ENCODE data around the gene GASK1A.

Gene GASK1A

GRCh38 chr3:43098761-43099160, 119.7 kb downstream of the GASK1A start:
- no peak for ATAC-seq
- TF ChIP-seq ZNF565 (CRISPR knock-in tag; conservative IDR thresholded peaks at IDR 0.05; ENCODE audit: low read depth) = no peak
- no peak for TF ChIP-seq SNAI2 (CRISPR knock-in tag; IDR thresholded peaks at IDR 0.05)
- no peak for TF ChIP-seq TOX (CRISPR knock-in tag; IDR thresholded peaks at IDR 0.05; ENCODE audit: borderline replicate concordance)
- no peak for TF ChIP-seq ZNF8 (CRISPR knock-in tag; IDR thresholded peaks at IDR 0.05)
- TF ChIP-seq ZFP3 (CRISPR knock-in tag; IDR thresholded peaks at IDR 0.05) = no peak
- TF ChIP-seq TCF4 (CRISPR knock-in tag; IDR thresholded peaks at IDR 0.05; ENCODE audit: borderline replicate concordance) = no peak
- TF ChIP-seq, protein P1, sequence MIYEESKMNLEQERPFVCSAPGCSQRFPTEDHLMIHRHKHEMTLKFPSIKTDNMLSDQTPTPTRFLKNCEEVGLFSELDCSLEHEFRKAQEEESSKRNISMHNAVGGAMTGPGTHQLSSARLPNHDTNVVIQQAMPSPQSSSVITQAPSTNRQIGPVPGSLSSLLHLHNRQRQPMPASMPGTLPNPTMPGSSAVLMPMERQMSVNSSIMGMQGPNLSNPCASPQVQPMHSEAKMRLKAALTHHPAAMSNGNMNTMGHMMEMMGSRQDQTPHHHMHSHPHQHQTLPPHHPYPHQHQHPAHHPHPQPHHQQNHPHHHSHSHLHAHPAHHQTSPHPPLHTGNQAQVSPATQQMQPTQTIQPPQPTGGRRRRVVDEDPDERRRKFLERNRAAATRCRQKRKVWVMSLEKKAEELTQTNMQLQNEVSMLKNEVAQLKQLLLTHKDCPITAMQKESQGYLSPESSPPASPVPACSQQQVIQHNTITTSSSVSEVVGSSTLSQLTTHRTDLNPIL (CRISPR knock-in tag; IDR thresholded peaks at IDR 0.05; ENCODE audit: low read depth) = no peak
- TF ChIP-seq ZFP30 (CRISPR knock-in tag; IDR thresholded peaks at IDR 0.05) = no peak

- no peak for TF ChIP-seq ZNF565 (CRISPR knock-in tag; conservative IDR thresholded peaks at IDR 0.05; ENCODE audit: low read depth)
- no peak for TF ChIP-seq ZC3H10 (CRISPR knock-in tag; IDR thresholded peaks at IDR 0.05)
- ATAC-seq = no peak
Observed at GRCh38 chr3:43102773-43103480, 123.8 kb downstream of the GASK1A start.

DNA sequence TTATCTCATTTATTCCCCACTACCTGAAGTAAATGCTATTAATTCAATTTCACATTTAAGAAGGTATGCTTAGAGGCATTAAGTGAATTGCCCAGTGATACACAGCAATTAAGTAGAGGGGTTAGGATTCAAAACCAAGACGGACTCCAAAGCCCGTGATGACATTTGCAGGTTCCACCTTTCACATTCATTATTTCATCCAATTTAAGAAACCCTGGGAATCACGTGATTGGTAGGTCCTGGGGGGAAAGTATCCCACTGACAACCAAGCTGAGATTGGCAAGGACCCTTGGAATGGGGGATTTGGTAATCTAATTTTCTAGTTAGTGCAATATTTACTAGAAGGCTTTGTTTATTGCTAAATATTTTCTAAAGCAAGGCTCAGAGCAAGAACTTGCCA, 124.9 kb downstream of the GASK1A start:
- ATAC-seq = no peak
- TF ChIP-seq TOX (CRISPR knock-in tag; IDR thresholded peaks at IDR 0.05; ENCODE audit: borderline replicate concordance) = no peak
- TF ChIP-seq, protein P2, sequence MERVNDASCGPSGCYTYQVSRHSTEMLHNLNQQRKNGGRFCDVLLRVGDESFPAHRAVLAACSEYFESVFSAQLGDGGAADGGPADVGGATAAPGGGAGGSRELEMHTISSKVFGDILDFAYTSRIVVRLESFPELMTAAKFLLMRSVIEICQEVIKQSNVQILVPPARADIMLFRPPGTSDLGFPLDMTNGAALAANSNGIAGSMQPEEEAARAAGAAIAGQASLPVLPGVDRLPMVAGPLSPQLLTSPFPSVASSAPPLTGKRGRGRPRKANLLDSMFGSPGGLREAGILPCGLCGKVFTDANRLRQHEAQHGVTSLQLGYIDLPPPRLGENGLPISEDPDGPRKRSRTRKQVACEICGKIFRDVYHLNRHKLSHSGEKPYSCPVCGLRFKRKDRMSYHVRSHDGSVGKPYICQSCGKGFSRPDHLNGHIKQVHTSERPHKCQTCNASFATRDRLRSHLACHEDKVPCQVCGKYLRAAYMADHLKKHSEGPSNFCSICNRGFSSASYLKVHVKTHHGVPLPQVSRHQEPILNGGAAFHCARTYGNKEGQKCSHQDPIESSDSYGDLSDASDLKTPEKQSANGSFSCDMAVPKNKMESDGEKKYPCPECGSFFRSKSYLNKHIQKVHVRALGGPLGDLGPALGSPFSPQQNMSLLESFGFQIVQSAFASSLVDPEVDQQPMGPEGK (CRISPR knock-in tag; IDR thresholded peaks at IDR 0.05; ENCODE audit: borderline replicate concordance) = no peak
- no peak for TF ChIP-seq TSHZ2 (CRISPR knock-in tag; IDR thresholded peaks at IDR 0.05)
- TF ChIP-seq PPARA (CRISPR knock-in tag; IDR thresholded peaks at IDR 0.05; ENCODE audit: borderline replicate concordance) = no peak
- no peak for TF ChIP-seq RARB (CRISPR knock-in tag; IDR thresholded peaks at IDR 0.05)
- no peak for TF ChIP-seq GLIS3 (CRISPR knock-in tag; IDR thresholded peaks at IDR 0.05)

DNA sequence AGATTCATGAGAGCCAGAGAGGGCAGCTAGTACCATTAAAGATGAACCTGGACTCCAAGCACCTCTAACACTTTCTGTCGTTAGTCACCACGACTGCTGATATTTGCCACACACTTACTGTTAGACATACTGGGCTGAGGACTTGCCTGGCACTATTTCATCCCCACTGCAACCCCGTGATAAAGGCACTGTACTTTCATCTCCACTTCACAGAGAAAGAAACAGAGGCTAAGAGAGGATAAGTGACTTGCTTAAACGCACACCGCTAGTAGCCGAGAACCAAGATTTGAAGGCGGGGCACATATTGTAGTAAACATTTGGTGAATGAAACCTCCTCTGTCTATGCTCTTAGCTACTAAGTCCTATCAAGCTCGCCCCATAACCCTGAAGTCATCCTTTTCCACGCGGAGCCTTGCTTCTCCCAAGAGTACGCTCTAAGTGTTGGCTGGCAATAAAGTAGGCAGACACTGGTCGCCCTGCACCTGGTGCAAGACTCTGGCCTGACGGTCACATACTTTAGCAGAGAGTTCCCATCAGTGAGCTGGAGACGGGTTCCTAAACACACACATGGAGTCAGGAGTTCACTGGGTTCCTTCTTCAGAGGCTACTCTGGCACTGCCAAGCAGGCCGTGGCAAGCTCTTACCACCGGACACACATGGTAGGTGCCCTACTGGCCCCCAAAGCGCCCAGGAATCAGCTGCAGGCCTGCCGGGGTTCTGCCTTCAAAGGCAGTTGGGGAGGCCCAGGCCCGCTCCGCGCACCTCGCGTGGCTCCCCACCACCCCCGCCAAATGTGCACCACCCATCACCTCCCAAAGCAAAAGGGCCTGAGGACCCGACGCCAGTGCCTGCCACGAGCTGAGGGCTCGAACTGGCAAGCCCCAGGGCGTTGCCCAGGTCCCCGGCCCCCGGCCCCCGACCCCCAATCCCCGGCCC, 125.8 kb downstream of the GASK1A start:
- TF ChIP-seq CSDC2 (CRISPR knock-in tag; IDR thresholded peaks at IDR 0.05) (no peak), TCF4 (CRISPR knock-in tag; IDR thresholded peaks at IDR 0.05; ENCODE audit: borderline replicate concordance) (no peak)
- TF ChIP-seq, protein P1 (CRISPR knock-in tag; IDR thresholded peaks at IDR 0.05; ENCODE audit: low read depth) = no peak
- ATAC-seq = peak; percentile 30

DNA sequence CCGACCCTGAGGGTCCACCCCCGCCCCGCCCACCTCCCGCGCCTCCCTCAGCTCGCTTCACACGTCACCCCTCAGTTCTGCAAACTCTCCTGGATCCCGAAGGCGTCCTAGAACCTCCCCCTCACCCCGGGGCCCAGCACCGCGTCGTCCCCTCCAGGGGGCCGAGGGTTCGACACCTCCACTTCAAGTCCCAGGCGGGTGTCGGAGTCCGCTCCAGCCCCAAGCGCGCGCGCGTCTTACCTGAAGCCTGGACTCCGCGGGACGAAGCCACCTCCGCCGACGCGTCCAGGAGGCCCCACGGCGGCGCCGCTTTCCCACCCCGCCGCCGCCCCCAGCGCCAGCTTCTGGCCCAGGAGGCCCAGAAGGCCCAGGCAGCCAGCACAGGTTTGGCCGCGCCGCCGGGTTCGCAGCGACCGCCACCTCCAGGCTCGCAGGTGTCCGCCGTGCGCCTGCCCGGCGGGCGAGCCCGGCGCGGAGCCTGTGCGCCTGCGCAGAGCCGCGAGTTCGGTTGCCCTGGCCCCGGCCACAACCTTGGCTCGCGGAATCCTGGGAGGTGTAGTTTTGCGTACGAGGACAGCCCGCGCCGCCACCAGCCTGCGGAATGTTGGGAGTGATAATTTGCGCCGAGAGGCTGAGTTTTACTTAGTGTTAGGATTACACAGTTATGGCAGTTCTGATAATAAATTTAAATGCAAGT, 126.6 kb downstream of the GASK1A start, which contains the start of gene POMGNT2:
POMGNT2 (minus strand) TSS at position 484 of the 697 bp plus-strand sequence. CDS start 24,648 bp downstream, outside the sequence.
- peak; percentile 99 for ATAC-seq
- TF ChIP-seq, protein P3, sequence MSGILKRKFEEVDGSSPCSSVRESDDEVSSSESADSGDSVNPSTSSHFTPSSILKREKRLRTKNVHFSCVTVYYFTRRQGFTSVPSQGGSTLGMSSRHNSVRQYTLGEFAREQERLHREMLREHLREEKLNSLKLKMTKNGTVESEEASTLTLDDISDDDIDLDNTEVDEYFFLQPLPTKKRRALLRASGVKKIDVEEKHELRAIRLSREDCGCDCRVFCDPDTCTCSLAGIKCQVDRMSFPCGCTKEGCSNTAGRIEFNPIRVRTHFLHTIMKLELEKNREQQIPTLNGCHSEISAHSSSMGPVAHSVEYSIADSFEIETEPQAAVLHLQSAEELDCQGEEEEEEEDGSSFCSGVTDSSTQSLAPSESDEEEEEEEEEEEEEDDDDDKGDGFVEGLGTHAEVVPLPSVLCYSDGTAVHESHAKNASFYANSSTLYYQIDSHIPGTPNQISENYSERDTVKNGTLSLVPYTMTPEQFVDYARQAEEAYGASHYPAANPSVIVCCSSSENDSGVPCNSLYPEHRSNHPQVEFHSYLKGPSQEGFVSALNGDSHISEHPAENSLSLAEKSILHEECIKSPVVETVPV (CRISPR knock-in tag; IDR thresholded peaks at IDR 0.05) = no peak
- TF ChIP-seq OSR1 (CRISPR knock-in tag; IDR thresholded peaks at IDR 0.05) = no peak
- no peak for TF ChIP-seq TSHZ2 (CRISPR knock-in tag; IDR thresholded peaks at IDR 0.05)
- no peak for TF ChIP-seq ZNF565 (CRISPR knock-in tag; conservative IDR thresholded peaks at IDR 0.05; ENCODE audit: low read depth)

All from SK-N-SH treated with all-trans-retinoic acid at 6 μM for 48 hours (cell line).